Activated CD8-positive, alpha-beta T cell treated with anti-CD3 and anti-CD28 coated beads, Interleukin-2, amount 10 ng/mL, durations not matched to agents 7 days and 5 days (primary cell): ENCODE data around the gene ZFR2. TPM values are rescaled to one million over a fixed set of nuclear protein-coding genes. Genes with fewer than 3 reads are reported as not detected.
A peak's percentile ranks its signal among the peaks of the same experiment; 100 is the strongest.

Source experiments
- ATAC-seq: fragments of 150-1000 bp; cut with Tn5 transposase; one replicate; pipeline ENCODE4 v1.10.0; 2021; ENCODE audit warnings: moderate library complexity
- CTCF ChIA-PET: fragments of 350-600 bp; sonication (Branson Sonifier 250); formaldehyde crosslinking; loops from one replicate; lab custom pipeline; 2021; ENCODE audit warnings: antibody characterized with exemption; lab: Charles Lee
- POLR2A ChIA-PET: fragments of 350-600 bp; sonication (Branson Sonifier 250); formaldehyde crosslinking; loops from one replicate; lab custom pipeline; 2021; ENCODE audit warnings: antibody characterized with exemption; lab: Charles Lee
- DNase-seq: peaks from one replicate; pipeline ENCODE4 v3.0.0-alpha.2; 2020
- H3K27ac Mint-ChIP-seq: one replicate; pipeline ENCODE4 v1.8.0; 2021; ENCODE audit warnings: mild to moderate bottlenecking, mixed read lengths
- H3K27me3 Mint-ChIP-seq: one replicate; pipeline ENCODE4 v1.8.0; 2021; ENCODE audit warnings: low read depth, mixed read lengths
- H3K36me3 Mint-ChIP-seq: one replicate; pipeline ENCODE4 v1.8.0; 2021; ENCODE audit warnings: low read depth, mixed read lengths
- H3K4me1 Mint-ChIP-seq: one replicate; pipeline ENCODE4 v1.8.0; 2021; ENCODE audit warnings: low read depth, mixed read lengths
- H3K4me3 Mint-ChIP-seq: one replicate; pipeline ENCODE4 v1.8.0; 2021; ENCODE audit warnings: mild to moderate bottlenecking, mixed read lengths
- H3K9me3 Mint-ChIP-seq: one replicate; pipeline ENCODE4 v1.8.0; 2022; ENCODE audit warnings: mixed read lengths; ENCODE audit not compliant: insufficient read depth
- total RNA-seq, 2 experiments: library from RNA; stranded (reverse); gene quantifications; one replicate each; pipeline ENCODE4 v1.2.3, GENCODE V29; 2021

ZFR2 gene
- total RNA-seq, result under 1 TPM; 0.24 to 0.42 TPM

DNA sequence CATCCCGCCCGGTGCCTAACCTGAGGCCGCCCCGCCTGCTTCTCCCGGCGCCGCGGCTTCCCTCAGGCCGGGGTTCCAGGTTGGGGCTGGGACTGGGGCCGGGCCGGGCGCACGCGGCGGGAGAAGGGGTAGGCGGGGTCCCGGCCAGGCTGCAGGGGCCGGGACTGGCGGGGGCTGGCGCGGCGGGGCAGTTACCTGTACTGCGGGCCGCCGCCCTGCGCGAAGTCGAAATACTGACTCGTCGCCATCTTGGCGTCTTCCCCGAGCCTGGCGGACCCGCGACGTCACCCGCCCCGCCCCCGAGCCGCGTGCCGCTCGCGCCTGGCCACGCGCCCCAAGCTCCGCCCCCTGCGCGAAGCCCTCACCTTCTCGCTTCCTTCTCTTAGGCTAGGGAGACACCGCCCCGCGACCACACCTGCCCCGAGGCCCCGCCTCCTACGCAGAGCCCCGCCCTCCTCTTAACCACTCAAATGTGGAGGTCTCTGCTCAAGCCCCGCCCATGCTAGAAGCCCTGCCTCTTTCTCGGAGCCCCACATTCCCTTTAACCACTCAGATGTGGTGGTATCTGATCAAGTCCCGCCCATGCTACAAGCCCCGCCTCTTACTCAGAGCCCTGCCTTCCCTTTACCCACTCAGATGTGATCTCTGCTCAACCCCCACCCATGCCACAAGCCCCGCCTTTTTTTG is at the start of gene ZFR2:
TSS of gene ZFR2 (minus strand) at position 269 of the 687 bp plus-strand sequence. CDS start at position 248, 21 bp downstream.
- Mint-ChIP-seq H3K4me1 (peaks cover 6% of the 10 kb centered on the region), H3K27me3 (peaks cover 28% of the 10 kb centered on the region), H3K9me3 (no peaks in the 10 kb centered on the region), H3K36me3 (no peaks in the 10 kb centered on the region), H3K27ac (no peak within 1 kb of the TSS), H3K4me3 (no peak within 1 kb of the TSS)
- ChIA-PET CTCF (no interaction called here), POLR2A (no interaction called here)
- peak; percentile 55 for ATAC-seq
- peak; percentile 36 for DNase-seq

DNA sequence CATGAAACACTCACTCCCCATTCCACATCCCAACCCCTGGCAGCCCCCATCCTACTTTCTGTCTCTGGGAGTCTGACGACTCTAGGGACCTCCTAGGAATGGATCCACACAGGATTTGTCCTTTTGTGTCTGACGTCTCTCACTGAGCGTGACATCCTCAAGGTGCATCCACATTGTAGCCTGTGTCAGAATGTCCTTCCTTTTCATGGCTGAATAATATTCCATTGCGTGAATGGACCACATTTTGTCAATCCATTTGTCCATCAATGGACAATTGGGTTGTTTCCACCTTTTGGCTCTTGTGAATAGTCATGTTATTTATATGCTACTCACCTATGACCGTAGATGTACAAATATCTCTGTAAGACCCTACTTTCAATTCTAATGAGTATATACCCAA is 47.2 kb upstream of the ZFR2 start:
- ATAC-seq (no peak), DNase-seq (no peak)
- Mint-ChIP-seq H3K4me1 (no peaks in the 10 kb centered on the region), H3K27me3 (no peaks in the 10 kb centered on the region), H3K36me3 (no peaks in the 10 kb centered on the region), H3K9me3 (no peaks in the 10 kb centered on the region), H3K4me3 (no peak overlapping the region), H3K27ac (no peak overlapping the region)
- ChIA-PET CTCF (no interaction called here), POLR2A (no interaction called here)

DNA sequence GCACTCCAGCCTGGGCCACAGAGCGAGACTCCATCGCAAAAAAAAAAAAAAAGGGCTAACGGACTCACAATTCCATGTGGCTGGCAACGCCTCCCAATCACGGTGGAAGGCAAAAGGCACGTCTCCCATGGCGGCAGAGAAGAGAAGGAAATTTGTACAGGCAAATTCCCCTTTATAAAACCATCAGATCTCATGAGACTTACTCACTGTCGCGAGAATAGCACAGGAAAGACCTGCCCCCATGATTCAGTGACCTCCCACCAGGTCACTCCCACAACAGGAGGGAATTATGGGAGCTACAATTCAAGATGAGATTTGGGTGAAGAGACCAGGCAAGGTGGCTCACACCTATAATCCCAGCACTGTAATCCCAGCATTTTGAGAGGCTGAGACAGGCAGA is 45.4 kb upstream of the ZFR2 start:
- no peak overlapping the region for H3K4me3 Mint-ChIP-seq
- POLR2A ChIA-PET, result interaction anchor here (0.6 kb wide), 1 partner anchor 18 kb away, joined by 3 read pairs; no protein-coding TSS in a partner anchor
- H3K36me3 Mint-ChIP-seq, result no peaks in the 10 kb centered on the region
- CTCF ChIA-PET, result no interaction called here
- DNase-seq (no peak), ATAC-seq (no peak)
- H3K27ac Mint-ChIP-seq, result no peak overlapping the region
- no peaks in the 10 kb centered on the region for H3K9me3 Mint-ChIP-seq
- no peaks in the 10 kb centered on the region for H3K27me3 Mint-ChIP-seq
- no peaks in the 10 kb centered on the region for H3K4me1 Mint-ChIP-seq

DNA sequence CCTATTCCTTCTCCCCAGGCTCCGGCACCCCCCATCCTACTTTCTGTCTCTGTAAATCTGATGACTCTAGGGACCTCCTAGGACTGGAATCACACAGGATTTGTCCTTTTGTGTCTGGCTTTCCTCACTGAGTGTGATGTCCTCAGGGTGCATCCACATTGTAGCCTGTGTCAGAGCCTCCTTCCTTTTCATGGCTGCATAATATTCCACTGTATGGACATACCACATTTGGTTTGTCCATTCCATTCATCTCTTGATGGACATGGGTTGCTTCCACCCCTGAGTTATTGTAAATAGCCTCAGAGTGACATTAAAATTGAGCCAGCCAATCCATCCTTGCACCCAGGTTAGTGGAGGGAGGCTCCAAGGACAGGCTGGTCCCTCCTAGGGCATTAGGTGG is 41.3 kb upstream of the ZFR2 start:
- Mint-ChIP-seq H3K4me1 (no peaks in the 10 kb centered on the region), H3K36me3 (no peaks in the 10 kb centered on the region), H3K27me3 (no peaks in the 10 kb centered on the region), H3K4me3 (no peak overlapping the region), H3K27ac (no peak overlapping the region), H3K9me3 (no peaks in the 10 kb centered on the region)
- ChIA-PET CTCF (no interaction called here), POLR2A (no interaction called here)
- no peak for ATAC-seq
- no peak for DNase-seq

DNA sequence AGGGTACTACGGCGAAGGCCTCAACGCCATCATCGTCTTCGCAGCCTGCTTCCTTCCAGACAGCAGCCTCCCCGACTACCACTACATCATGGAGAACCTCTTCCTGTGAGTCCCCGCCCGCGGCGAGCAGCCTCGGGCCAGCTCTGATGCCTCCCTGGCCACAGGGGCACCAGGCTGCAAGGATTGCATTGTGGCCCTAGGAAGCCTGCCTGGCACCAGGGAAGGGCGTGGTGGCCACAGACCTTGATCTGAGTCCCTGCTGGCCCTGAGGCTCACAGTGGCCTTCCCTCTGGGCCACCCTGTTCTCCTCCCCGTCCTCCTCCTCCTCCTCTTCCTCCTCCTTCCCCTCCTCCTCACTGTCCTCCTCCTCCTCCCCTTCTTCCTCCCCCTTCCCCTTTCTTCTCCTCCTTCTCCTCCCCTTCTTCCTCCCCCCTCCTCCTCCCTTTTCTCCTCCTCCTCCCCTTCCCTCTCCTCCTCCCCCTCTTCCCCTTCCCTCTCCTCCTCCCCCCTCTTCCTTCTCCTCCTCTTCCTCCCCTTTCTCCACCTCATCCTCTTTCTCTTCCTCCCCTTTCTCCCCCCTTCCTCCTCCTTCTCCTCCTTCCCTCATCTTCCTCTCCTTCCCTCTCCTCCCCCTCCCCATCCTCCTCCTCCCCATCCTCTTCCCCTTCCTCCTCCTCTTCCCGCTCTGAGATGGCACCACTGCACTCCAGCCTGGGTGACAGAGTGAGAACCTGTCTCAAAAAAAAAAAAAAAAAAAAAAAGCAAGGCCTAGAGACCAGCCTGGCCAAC is 39.6 kb upstream of the ZFR2 start:
- ATAC-seq (no peak), DNase-seq (no peak)
- POLR2A ChIA-PET, result no interaction called here
- H3K27me3 Mint-ChIP-seq, result no peaks in the 10 kb centered on the region
- CTCF ChIA-PET, result no interaction called here
- H3K4me1 Mint-ChIP-seq, result no peaks in the 10 kb centered on the region
- no peaks in the 10 kb centered on the region for H3K9me3 Mint-ChIP-seq
- H3K36me3 Mint-ChIP-seq, result no peaks in the 10 kb centered on the region
- no peak overlapping the region for H3K4me3 Mint-ChIP-seq
- no peak overlapping the region for H3K27ac Mint-ChIP-seq

DNA sequence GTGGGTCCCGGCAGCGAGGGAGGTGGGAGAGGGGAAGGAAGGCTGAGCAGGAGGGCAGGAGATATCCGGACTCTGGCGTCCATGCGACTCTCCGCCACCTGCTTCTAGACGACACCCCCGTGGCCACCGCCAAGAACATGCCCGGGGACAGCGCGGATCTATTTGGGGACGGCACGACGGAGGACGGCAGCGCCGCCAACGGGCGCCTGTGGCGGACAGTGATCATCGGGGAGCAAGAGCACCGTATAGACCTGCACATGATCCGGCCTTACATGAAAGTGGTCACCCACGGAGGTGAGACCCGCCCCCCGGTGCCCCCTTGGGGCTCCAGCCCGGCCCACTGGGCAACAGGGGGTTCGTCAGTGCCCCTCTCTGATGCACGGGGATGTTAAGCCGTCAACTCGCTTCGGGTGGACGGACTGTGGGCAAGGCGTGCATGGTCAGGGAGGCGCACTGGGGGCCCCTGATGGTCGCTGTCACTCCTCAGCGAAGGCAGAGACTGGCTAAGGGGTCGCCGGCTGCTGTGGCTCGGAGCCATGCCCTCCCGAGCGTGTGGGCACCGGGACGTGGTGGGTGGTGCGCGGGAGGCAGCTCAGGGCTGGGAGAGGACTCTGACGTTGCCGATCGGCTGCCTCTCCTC is 38.9 kb upstream of the ZFR2 start:
- no peak overlapping the region for H3K4me3 Mint-ChIP-seq

DNA sequence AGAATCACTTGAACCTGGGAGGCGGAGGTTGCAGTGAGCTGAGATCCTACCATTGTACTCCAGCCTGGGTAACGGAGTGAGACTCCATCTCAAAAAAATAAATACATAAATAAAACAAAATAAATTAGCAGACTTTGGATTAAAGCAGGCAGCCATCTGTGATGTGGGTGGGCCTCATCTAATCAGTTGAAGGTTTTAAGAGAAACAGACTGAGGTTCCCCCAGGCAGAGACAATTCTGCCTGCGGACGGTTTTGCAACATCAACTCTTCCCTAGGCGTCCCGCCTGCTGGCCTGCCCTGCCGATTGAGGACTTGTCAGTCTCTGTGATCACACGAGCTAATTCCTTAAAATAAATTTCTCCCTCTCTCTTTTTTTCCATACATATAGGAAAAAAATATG is 35.4 kb upstream of the ZFR2 start:
- Mint-ChIP-seq H3K4me1 (no peaks in the 10 kb centered on the region), H3K4me3 (no peak overlapping the region), H3K36me3 (no peaks in the 10 kb centered on the region), H3K27ac (no peak overlapping the region), H3K27me3 (no peaks in the 10 kb centered on the region), H3K9me3 (no peaks in the 10 kb centered on the region)
- ChIA-PET POLR2A (interaction anchor here (0.7 kb wide), 1 partner anchor 78 kb away, joined by 3 read pairs; no protein-coding TSS in a partner anchor), CTCF (no interaction called here)
- ATAC-seq (no peak), DNase-seq (no peak)

More for the DNA sequence above, 38.9 kb upstream of the ZFR2 start:
- ChIA-PET POLR2A (no interaction called here), CTCF (no interaction called here)
- no peak for DNase-seq
- H3K9me3 Mint-ChIP-seq, result no peaks in the 10 kb centered on the region
- H3K27ac Mint-ChIP-seq, result no peak overlapping the region
- ATAC-seq, result no peak
- no peaks in the 10 kb centered on the region for H3K4me1 Mint-ChIP-seq
- no peaks in the 10 kb centered on the region for H3K36me3 Mint-ChIP-seq
- no peaks in the 10 kb centered on the region for H3K27me3 Mint-ChIP-seq

DNA sequence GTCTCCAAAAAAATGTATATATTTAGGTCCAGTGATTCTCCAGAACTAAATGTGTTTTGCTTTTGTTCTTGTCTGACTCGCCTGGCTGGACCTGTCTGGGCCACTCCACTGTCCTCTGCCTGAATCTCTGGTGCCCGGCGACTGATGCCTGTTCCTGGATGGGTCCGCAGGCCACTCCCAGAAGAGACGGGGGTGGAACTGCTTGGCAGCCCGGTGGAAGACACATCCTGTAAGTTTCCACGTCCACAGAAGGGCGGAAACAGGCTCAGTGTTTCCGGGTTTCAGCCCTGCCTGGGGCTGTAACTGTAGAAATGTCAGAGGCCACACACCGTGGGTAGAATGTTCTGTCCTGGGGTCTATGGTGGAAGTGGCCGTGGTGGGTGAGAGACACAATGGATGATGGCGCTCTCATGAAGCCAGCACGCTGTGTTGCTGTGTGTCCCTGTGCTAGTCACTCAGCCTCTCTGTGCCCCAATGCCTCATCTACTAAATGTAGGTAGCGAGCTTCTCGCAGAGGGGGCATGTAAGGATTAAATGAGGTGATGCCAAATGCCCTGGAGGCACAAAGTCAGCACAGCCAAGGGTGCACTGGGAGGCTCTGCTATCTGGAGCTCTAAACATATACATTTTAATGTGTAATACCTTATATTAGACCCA is 33.6 kb upstream of the ZFR2 start:
- Mint-ChIP-seq H3K4me3 (no peak overlapping the region), H3K4me1 (peaks cover 9% of the 10 kb centered on the region), H3K27ac (no peak overlapping the region), H3K9me3 (peaks cover 5% of the 10 kb centered on the region), H3K27me3 (no peaks in the 10 kb centered on the region), H3K36me3 (peaks cover 2% of the 10 kb centered on the region)
- CTCF ChIA-PET, result no interaction called here
- DNase-seq, result no peak
- ATAC-seq, result no peak
- POLR2A ChIA-PET, result no interaction called here

DNA sequence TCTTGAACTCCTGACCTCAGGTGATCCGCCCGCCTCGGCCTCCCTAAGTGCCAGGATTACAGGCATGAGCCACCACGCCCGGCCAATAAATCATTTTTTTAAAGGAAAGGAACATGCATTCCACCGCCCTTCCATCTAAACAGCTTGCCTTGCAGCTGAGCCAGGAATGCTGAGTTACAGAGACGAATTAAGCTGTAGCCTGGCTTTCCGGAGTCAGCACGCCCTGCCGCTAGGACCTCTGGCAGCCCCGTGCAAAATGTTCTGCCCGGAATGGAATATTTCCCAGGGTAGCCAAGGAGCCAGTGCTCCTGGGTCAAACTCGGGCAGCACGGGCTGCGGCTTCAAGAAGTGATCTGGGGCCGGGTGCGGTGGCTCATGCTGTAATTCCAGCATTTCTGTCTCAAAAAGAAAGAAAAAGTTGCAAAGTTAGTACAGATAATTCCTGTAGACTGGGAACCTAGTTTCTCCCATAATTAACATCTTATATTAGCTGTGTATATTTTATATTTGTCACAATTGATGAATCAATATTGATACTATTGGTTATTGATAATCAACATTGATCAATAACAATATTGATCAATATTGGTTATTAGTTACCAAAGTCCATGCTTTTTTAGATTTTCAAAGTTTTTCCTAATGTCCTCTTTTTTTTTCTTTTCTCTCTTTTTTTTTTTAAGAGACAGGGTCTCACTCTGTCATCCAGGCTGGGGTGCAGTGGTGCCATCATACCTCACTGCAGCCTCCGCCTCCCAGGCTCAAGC is 30.9 kb upstream of the ZFR2 start:
- Mint-ChIP-seq H3K36me3 (peaks cover 2% of the 10 kb centered on the region), H3K27me3 (no peaks in the 10 kb centered on the region), H3K27ac (no peak overlapping the region), H3K4me1 (peaks cover 9% of the 10 kb centered on the region), H3K9me3 (peaks cover 5% of the 10 kb centered on the region), H3K4me3 (no peak overlapping the region)
- ATAC-seq, result no peak
- DNase-seq, result no peak
- CTCF ChIA-PET, result no interaction called here
- POLR2A ChIA-PET, result no interaction called here

DNA sequence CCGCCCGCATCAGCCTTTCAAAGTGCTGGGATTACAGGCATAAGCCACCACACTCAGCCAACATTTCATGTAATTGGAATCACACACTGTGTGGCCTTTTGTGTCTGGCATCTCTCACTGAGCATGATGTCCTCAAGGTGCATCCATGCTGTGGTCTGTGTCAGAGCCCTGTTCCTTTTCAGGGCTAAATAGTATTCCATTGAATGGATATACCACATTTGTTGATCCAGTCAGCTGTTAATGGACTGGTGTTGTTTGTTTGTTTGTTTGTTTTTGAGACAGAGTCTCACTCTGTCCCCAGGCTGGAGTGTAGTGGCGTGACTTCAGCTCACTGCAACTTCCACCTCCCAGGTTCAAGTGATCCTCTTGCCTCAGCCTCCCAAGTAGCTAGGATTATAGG is 29.6 kb upstream of the ZFR2 start:
- Mint-ChIP-seq H3K4me1 (peaks cover 9% of the 10 kb centered on the region), H3K9me3 (peaks cover 5% of the 10 kb centered on the region), H3K27me3 (no peaks in the 10 kb centered on the region), H3K27ac (peak overlapping the region; percentile 78), H3K36me3 (peaks cover 2% of the 10 kb centered on the region), H3K4me3 (no peak overlapping the region)
- no peak for ATAC-seq
- CTCF ChIA-PET, result interaction anchor here (1.2 kb wide), 1 partner anchor 241 kb away, joined by 4 read pairs; no protein-coding TSS in a partner anchor
- POLR2A ChIA-PET, result no interaction called here
- DNase-seq, result no peak

DNA sequence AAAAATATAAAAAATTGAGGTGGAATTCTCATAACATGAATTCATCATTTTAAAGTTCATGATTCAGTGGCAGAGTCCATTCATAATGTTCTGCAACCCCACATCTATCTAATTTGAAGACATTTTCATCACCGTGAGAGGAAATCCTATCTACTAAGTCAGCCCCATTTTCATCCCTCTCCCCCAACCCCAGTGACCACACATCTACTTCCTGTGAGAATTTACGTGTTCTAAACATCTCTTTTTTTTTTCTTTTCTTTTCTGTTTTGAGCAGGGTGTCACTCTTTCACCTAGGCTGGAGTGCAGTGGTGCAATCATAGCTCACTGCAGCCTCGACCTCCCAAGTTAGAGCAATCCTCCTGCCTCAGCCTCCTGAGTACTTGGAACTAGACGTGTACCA is 29.1 kb upstream of the ZFR2 start:
- POLR2A ChIA-PET, result interaction anchor here (0.7 kb wide), 1 partner anchor 342 kb away, joined by 3 read pairs; no protein-coding TSS in a partner anchor
- Mint-ChIP-seq H3K27me3 (no peaks in the 10 kb centered on the region), H3K4me3 (peak overlapping the region; percentile 21), H3K4me1 (peaks cover 9% of the 10 kb centered on the region), H3K9me3 (peaks cover 5% of the 10 kb centered on the region), H3K27ac (peak overlapping the region; percentile 78), H3K36me3 (peaks cover 2% of the 10 kb centered on the region)
- DNase-seq, result peak; percentile 74
- peak; percentile 36 for ATAC-seq
- CTCF ChIA-PET, result interaction anchor here (1.2 kb wide), 1 partner anchor 242 kb away, joined by 4 read pairs; no protein-coding TSS in a partner anchor
